ENCODE measurements around the gene GRIPAP1.

Gene GRIPAP1, protein sequence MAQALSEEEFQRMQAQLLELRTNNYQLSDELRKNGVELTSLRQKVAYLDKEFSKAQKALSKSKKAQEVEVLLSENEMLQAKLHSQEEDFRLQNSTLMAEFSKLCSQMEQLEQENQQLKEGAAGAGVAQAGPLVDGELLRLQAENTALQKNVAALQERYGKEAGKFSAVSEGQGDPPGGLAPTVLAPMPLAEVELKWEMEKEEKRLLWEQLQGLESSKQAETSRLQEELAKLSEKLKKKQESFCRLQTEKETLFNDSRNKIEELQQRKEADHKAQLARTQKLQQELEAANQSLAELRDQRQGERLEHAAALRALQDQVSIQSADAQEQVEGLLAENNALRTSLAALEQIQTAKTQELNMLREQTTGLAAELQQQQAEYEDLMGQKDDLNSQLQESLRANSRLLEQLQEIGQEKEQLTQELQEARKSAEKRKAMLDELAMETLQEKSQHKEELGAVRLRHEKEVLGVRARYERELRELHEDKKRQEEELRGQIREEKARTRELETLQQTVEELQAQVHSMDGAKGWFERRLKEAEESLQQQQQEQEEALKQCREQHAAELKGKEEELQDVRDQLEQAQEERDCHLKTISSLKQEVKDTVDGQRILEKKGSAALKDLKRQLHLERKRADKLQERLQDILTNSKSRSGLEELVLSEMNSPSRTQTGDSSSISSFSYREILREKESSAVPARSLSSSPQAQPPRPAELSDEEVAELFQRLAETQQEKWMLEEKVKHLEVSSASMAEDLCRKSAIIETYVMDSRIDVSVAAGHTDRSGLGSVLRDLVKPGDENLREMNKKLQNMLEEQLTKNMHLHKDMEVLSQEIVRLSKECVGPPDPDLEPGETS

DNA sequence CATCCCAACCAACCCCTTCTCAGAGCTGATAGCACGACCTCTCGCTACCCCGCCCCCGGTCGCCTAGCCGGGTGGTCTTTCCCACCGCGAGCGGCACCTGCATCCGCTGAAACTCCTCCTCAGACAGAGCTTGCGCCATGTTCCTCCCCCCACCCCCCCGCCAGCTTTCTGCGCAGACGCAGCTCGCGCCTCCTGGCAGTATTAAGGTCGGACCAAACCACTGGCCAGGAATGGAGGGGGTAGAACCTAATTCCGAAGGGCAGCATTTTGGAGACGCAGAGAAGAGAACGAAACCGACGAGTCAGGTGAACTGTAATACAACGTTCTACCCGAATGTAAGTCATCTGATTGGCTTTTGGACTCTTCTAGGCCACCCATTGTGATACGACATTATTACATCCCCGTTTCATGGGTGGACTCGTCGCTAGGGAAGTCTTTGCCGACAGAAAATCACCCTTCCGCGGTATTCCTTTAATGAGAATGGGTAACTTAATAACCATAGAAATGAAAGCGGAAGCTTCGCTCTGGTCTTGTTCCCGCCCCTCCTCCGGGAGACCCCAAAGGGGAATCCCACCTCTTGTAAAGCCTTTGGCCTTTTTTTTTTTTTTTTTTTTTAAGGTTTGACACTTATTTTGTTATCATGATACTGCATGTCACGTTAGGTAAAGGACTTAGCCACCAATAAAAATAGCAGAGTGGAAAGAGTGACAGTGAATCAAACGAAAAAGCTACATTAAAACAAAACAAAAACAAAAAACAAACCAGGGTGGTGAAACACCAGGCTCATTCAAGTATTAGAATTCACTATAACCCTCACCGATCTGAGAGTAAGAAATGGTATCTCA is at the start of gene GRIPAP1:
GRIPAP1 (minus strand) TSS at position 174 of the 845 bp plus-strand sequence; CDS start at position 139, 35 bp downstream.
- Histone ChIP-seq H3K27me3 (replicated peaks; ENCODE audit: control insufficient read depth, insufficient read depth, low read length) (no peaks in the 10 kb centered on the region), H3K4me3 (replicated peaks; ENCODE audit: low read depth, low read length) (peak within 1 kb of the TSS; percentile 71), H3K36me3 (ENCODE audit: control insufficient read depth, insufficient read depth, low read length) (0 out of 2 replicates have a peak, but pooled peaks cover 2% of the 10 kb centered on the region)
- TF ChIP-seq CTCF (IDR thresholded peaks at IDR 0.05; ENCODE audit: insufficient read depth, low read length, poor library complexity, severe bottlenecking) = no peak
- peak; percentile 86 for DNase-seq (ENCODE audit: extremely low read depth, insufficient read length)

DNA sequence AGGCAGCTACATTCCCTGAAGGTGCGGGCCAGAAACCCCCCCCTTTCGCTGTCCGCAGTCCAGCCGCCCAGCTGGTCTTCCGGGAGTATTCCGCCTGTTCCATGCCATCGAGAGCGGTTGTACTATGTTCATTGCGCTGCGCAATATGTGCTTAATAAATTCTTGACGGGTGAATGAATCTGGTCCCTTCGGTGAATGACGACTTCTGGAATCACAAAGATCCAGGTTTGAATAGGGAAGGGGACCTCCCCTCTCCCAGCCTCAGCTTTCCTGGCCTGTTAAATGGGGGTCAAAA is 41.9 kb upstream of the GRIPAP1 start:
- TF ChIP-seq CTCF (IDR thresholded peaks at IDR 0.05; ENCODE audit: insufficient read depth, low read length, poor library complexity, severe bottlenecking) = no peak
- Histone ChIP-seq H3K27me3 (replicated peaks; ENCODE audit: control insufficient read depth, insufficient read depth, low read length) (no peaks in the 10 kb centered on the region), H3K4me3 (replicated peaks; ENCODE audit: low read depth, low read length) (peak overlapping the region; percentile 28; the same call in 1 of the 2 replicates), H3K36me3 (ENCODE audit: control insufficient read depth, insufficient read depth, low read length) (0 out of 2 replicates have a peak, but pooled peaks cover 3% of the 10 kb centered on the region)
- DNase-seq (ENCODE audit: extremely low read depth, insufficient read length) = no peak

DNA sequence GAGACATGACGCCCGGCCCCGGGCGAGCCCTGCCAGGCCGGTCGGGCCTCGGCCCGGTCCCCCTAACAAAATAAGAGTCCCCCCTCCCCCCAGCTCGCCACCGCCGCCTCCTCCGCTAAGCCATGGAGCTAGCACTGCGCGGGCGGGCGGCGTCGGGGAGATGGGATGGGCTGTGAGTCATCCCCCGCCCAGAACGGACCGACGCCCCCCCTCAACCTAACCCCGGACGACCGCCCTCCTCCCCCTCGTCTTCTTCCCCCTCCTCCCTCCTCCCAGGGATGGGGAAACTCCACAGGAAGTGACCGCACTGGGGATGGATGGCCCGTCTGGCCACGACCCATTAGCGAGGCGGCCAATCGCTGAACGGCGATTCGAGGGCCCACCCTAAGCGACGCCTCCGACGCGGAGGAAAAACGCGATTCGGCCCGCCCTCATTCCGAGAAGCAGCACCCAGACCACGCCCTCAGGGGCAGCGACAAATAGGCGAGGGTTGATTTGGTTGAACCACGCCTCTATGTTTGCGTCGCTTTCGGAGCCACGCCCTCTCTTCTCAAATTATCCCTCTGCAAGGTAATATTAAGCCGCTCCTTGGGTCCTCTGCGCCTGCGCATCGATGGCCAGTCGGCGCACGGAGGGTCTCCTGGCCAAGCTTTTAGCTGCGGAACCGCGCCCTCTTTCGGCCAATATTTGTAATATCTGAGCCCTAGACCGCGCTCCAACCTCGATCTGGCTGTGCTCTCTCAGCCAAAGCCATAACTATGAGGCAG is 41.3 kb upstream of the GRIPAP1 start, which contains the start of gene TFE3:
TFE3 (minus strand) TSS at position 138 of the 767 bp plus-strand sequence; CDS start at position 7, 131 bp downstream.
- TF ChIP-seq CTCF (IDR thresholded peaks at IDR 0.05; ENCODE audit: insufficient read depth, low read length, poor library complexity, severe bottlenecking) = peak; percentile 53
- DNase-seq (ENCODE audit: extremely low read depth, insufficient read length) = peak; percentile 93
- Histone ChIP-seq H3K4me3 (replicated peaks; ENCODE audit: low read depth, low read length) (peak within 1 kb of the TSS; percentile 75), H3K27me3 (replicated peaks; ENCODE audit: control insufficient read depth, insufficient read depth, low read length) (no peaks in the 10 kb centered on the region), H3K36me3 (ENCODE audit: control insufficient read depth, insufficient read depth, low read length) (peaks cover 3% of the 10 kb centered on the region; the same call in 1 of the 2 replicates)

GRCh38 chrX:49042581-49043219 is 40.6 kb upstream of the GRIPAP1 start:
- Histone ChIP-seq H3K4me3 (replicated peaks; ENCODE audit: low read depth, low read length) (peak overlapping the region; percentile 75), H3K27me3 (replicated peaks; ENCODE audit: control insufficient read depth, insufficient read depth, low read length) (no peaks in the 10 kb centered on the region), H3K36me3 (ENCODE audit: control insufficient read depth, insufficient read depth, low read length) (peaks cover 3% of the 10 kb centered on the region)
- no peak for TF ChIP-seq CTCF (IDR thresholded peaks at IDR 0.05; ENCODE audit: insufficient read depth, low read length, poor library complexity, severe bottlenecking)
- DNase-seq (ENCODE audit: extremely low read depth, insufficient read length) = no peak
